ENCODE measurements around the gene LSM14A.

Gene LSM14A

GRCh38 chr19:34265221-34265650 is 92.9 kb downstream of the LSM14A start:
- no peak for DNase-seq (ENCODE audit: extremely low read depth, low read depth)
- TF ChIP-seq, protein P1, sequence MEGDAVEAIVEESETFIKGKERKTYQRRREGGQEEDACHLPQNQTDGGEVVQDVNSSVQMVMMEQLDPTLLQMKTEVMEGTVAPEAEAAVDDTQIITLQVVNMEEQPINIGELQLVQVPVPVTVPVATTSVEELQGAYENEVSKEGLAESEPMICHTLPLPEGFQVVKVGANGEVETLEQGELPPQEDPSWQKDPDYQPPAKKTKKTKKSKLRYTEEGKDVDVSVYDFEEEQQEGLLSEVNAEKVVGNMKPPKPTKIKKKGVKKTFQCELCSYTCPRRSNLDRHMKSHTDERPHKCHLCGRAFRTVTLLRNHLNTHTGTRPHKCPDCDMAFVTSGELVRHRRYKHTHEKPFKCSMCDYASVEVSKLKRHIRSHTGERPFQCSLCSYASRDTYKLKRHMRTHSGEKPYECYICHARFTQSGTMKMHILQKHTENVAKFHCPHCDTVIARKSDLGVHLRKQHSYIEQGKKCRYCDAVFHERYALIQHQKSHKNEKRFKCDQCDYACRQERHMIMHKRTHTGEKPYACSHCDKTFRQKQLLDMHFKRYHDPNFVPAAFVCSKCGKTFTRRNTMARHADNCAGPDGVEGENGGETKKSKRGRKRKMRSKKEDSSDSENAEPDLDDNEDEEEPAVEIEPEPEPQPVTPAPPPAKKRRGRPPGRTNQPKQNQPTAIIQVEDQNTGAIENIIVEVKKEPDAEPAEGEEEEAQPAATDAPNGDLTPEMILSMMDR (IDR thresholded peaks at IDR 0.05; ENCODE audit: low read depth, low read length): no peak

GRCh38 chr19:34269081-34269480 is 96.8 kb downstream of the LSM14A start:
- no peak for DNase-seq (ENCODE audit: extremely low read depth, low read depth)
- TF ChIP-seq, protein P1 (IDR thresholded peaks at IDR 0.05; ENCODE audit: low read depth, low read length): no peak

DNA sequence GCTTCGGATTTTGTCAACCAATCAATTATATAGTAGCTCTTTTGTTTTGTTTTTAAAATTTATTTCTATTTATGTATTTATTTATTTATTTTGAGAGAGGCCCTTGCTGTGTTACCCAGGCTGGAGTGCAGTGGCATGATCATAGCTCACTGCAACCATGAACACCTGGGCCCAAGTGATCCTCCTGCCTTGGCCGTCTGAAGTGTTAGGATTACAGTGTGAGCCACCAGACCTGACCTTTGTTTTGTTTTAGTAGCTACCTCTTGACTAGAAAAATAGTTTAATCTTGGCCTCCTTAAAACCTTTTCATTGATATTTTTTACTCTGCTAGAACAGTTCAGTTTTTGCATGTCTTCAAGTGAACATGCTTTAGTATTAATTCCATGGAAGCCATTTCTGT is 97.2 kb downstream of the LSM14A start:
- TF ChIP-seq, protein P1 (IDR thresholded peaks at IDR 0.05; ENCODE audit: low read depth, low read length): no peak
- no peak for DNase-seq (ENCODE audit: extremely low read depth, low read depth)

- no peak for DNase-seq (ENCODE audit: extremely low read depth, low read depth)
- TF ChIP-seq, protein P1 (IDR thresholded peaks at IDR 0.05; ENCODE audit: low read depth, low read length): no peak
These were observed 97.8 kb downstream of the LSM14A start for GRCh38 chr19:34269968-34270621.

- no peak for DNase-seq (ENCODE audit: extremely low read depth, low read depth)
- TF ChIP-seq, protein P1 (IDR thresholded peaks at IDR 0.05; ENCODE audit: low read depth, low read length): no peak
These were observed 100.8 kb downstream of the LSM14A start for GRCh38 chr19:34273121-34273520.

DNA sequence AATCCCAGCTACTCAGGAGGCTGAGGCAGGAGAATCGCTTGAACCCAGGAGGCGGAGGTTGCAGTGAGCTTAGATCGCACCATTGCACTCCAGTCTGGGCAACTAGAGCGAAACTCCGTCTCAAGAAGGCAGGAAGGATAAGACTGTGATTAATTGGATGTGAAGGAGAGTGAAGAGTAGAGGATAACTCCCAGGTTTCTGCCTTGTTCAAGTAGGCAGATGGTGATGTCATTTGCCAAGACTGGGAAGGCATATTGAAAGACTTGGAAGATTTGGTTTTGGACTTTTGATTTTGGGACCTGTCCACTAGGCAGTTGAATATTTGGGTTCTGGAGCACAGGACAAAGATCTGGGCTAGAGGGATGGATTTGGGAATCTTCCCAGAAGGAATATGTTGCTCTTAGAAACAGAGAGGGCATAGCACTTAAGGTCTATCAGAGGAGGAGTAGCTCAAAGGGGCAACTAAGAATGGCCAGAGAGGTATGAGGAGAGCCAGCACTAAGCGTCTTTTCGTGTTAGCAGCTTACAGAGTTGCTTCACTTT is 102.1 kb downstream of the LSM14A start:
- TF ChIP-seq, protein P1 (IDR thresholded peaks at IDR 0.05; ENCODE audit: low read depth, low read length): no peak; the same call in 1 of the 2 replicates
- DNase-seq (ENCODE audit: extremely low read depth, low read depth): no peak

GRCh38 chr19:34274827-34275625 is 102.7 kb downstream of the LSM14A start:
- peak; percentile 70 for DNase-seq (ENCODE audit: extremely low read depth, low read depth)
- TF ChIP-seq, protein P1 (IDR thresholded peaks at IDR 0.05; ENCODE audit: low read depth, low read length): peak; percentile 17; the same call in 1 of the 2 replicates
